ENCODE measurements around the gene CPXM1.

Gene CPXM1

DNA sequence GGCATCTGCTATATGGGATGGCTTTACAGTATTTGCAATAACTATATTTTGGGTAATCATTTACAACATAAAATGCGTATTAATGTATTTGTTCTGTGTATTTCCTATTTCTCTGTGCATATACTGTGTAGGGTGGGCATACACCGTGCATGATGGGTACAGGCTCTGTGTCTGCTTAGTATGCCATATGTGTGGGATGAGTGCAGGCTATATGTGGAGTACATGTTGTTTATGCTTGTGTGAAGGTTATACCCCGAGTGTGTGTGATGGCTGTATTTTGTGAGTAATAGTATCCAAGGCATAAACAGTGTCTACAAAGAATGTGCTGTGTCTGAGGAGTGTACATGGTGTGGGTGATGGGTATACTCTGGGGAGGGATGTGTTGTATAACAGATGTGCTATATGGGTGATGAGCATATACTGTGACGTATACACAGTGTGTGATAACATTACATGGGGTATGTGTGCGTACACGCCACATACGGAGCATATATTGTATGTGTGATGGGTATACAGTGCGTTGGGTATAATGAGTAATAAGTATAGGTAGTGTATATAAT, 52.7 kb downstream of the CPXM1 start:
- no peak for DNase-seq

DNA sequence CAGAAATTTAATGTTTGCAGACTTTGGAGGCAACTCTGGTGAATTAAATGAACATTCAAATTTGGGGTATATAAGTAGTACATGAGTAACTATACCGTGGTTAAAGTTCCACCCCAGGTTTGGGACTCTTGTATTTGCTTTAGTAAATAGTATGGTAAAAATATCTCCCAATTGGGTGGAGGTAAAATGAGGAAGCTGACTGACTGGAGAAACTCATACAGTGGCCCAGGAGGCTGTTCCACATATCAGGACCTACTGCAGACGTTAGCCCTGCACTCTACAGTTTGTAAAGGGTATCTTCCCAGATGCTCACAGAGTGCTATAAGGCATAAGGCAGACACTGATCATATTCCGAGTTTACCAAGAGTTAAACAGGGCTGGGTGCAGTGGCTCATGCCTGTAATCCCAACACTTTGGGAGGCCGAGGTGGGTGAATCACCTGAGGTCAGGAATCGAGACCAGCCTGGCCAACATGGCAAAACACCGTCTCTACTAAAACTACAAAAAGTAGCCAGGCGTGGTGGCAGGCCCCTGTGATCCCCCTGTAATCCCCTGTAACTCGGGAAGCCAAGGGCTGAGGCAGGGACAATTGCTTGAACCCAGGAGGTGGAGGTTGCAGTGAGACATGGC, 53.7 kb downstream of the CPXM1 start:
- DNase-seq = no peak

- no peak for DNase-seq
These were observed 54.3 kb downstream of the CPXM1 start for GRCh38 chr20:2745936-2746635.

DNA sequence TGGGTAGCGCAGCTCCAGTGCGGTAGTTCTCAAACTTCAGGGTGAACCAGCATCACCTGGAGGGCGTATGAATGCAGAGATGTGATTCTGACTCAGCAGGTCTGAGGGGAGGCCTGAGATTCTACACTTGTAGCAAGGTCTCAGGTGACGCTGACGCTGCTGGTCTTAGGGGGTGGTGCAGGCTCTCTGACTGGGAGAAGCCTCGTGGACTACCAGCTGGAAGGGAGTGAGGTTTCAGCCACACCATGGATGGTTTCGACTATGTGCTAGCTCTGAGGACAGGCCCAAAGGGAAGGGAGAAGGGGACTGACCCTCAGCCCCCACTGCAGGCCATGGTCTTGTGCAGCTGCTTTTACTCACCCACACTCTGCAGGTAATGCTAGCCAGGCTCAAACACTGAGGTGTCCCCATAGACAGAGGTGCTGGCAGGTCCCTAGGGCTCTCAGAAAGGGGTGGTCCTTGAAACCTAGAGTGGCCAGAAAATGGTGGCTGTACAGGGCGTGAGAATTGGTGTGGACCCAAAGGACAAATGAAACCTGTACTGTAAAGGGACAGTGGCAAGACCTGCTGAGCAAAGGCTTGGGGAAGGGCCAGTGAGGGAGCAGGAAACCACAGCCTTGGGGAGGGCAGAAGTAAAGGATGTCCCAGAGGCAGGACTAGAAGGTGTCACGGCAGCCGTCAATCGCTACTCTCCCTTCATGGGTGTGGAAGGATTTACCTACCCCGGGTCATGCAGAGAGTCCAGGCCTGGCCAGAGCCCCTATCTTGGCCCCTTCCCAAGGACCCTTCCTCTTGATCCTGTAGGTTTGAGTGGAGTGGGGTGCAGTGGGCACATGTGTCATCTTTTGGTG, 55.1 kb downstream of the CPXM1 start:
- no peak for DNase-seq

All from eye (tissue), 1 donor.